ENCODE results near the gene TRABD2B.

TRABD2B gene

GRCh38 chr1:47991187-47991586 lies 6.0 kb downstream of the TRABD2B start:
- no peak for DNase-seq

- DNase-seq, result no peak
Measured at GRCh38 chr1:47990286-47990685, 6.9 kb downstream of the TRABD2B start.

- DNase-seq, result no peak
Measured at GRCh38 chr1:47987601-47988000, 9.6 kb downstream of the TRABD2B start.

DNA sequence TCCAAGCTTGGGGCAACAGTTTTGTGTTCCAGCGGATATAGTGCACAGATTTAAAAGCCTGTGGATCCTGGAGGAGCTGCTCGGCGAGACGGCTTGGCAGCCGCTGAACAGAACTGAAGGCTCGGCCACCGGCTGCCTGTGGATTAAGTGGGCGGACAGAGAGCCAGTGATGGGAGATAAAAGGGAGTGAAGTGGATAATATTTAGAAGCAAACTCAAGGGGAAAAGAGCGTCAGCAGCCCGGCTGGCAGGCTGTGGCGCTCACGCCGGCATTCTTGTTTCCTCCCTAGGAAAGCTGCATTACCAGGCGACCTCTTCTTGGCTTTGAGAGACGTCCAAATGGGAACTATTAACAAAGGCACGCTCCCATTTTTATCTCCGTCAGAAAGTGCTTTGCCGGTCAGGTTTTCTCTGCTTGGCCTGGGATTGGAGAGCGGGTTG lies 10.4 kb downstream of the TRABD2B start:
- peak; percentile 52 for DNase-seq

DNA sequence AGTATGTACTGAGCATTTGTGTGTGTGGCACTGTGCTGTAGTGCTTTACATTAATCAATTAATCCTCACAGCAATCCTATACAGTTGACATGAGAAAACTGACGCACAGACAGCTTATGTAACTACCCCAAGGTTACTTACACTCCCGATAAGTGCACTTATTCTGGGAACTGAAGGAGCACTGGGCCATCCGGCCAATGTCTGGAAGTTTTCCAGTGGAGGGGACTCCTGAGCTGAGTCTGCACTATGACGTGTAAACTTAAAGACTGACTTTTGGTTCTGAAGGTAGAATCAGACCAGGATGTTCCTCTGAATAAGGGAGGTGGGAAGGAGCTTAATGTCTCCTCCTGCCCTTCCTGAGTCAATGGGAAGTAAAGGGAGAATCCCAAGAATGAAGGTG lies 12.2 kb downstream of the TRABD2B start:
- DNase-seq, result no peak

GRCh38 chr1:47984175-47984789 lies 12.9 kb downstream of the TRABD2B start:
- no peak for DNase-seq

DNA sequence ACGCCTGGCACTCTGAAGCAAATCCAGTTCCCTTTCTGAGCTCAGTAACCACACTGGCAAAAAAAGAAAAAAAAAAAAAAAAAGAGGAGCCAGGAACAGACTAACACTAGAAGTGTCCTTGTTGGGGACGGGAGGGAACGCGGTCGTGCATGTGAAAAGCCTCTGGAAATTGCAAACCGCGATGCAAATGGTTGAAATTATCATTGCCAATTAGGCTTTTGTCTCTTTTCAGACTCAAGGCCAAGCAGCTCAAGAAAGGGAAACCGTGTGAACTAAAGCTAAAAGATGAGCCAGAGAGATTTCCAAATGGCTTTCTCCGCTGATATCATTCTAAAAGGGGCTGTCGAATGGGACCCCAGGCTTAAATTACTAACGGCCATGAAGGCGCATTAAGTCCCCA lies 13.5 kb downstream of the TRABD2B start:
- no peak for DNase-seq

DNA sequence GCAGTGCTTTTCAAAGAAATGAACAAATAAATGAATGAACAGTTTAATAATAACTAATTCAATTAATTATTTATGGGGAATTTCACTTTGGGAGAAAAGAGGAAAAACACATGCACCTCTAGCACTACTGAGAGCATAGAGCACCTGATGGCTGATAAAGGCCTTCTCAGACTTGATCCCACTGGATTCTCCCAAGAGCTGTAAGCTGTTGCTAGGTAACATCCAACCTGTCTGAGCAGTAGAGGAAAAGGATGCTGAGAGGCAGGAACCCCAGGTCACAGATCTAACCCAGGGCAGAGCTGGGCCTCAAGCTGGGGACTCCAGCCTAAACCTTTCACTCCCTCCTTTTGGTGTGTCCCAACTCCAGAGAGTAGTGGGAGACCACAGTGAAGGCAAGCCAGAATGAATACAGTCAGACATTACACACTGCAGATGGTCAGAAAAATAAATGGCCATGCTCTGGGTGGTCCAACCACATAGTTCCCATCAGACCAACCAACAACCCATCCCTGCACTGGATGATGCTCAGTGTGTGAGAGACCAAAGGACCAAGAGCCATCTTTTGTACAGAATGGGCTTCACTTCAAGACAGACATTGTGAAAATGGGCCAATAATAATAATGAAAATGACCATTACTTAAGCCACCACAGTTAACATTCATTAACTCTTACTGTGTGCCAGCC lies 15.4 kb downstream of the TRABD2B start:
- no peak for DNase-seq

GRCh38 chr1:47980501-47980900 lies 16.7 kb downstream of the TRABD2B start:
- DNase-seq, result no peak

GRCh38 chr1:47979724-47980123 lies 17.5 kb downstream of the TRABD2B start:
- no peak for DNase-seq

DNA sequence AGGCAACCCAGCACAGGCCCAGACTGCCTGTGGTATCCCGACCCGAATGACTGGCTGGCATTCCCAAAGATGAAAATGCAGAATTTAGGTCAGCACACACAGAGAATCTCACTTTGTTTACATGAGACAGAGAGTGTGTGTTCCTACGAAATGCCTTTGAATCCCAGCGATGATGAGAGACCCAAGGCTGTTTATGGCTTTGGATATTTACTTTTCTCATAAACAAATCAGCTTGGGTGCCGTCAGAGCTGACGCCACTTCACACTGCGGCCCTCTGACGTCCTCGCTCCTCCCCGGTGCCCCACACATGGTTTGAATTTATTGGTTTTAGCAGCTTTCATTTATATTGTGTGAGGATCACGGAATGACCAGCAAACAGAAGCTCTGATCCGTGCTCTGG lies 18.7 kb downstream of the TRABD2B start:
- no peak for DNase-seq

GRCh38 chr1:47976728-47977127 lies 20.5 kb downstream of the TRABD2B start:
- no peak for DNase-seq

GRCh38 chr1:47976267-47976666 lies 20.9 kb downstream of the TRABD2B start:
- DNase-seq, result no peak

GRCh38 chr1:47975302-47975921 lies 21.8 kb downstream of the TRABD2B start:
- no peak for DNase-seq

GRCh38 chr1:47972864-47973432 lies 24.2 kb downstream of the TRABD2B start:
- DNase-seq, result no peak

GRCh38 chr1:47971385-47972160 lies 25.6 kb downstream of the TRABD2B start:
- no peak for DNase-seq

DNA sequence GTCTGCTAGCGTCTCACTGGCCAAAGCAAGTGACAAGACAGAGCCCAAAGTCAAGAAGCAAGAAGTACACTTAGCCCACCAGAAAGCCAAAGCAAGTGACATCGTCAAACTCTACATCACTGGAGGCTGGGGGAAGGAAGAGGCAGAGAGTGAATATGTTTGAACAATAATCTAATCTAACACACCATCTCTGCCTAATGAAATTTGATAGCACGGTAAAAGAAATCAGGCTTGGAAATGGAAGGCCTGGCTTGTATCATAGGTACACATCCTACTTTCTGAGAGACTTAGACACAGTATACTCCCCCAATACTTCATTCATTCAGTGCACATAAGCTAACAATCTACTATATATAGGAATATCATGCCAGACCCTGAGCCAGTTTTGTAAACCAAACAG lies 26.3 kb downstream of the TRABD2B start:
- DNase-seq, result no peak

GRCh38 chr1:47969478-47969877 lies 27.7 kb downstream of the TRABD2B start:
- no peak for DNase-seq

DNA sequence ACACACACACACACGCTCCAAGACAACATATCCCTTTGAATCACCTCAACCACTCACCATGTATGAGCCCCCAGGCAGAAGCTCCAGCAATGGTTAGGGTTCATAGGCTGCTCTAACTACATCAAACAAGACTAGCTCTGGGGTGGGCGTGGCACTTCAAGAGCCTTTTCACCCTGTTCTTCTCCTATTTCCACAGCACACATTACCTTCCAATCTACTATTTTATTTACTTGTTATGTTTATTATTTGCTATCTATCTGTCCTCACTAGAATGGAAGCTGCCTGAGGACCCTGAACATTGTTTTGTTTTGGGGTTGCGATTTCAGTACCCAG lies 28.7 kb downstream of the TRABD2B start:
- no peak for DNase-seq

DNA sequence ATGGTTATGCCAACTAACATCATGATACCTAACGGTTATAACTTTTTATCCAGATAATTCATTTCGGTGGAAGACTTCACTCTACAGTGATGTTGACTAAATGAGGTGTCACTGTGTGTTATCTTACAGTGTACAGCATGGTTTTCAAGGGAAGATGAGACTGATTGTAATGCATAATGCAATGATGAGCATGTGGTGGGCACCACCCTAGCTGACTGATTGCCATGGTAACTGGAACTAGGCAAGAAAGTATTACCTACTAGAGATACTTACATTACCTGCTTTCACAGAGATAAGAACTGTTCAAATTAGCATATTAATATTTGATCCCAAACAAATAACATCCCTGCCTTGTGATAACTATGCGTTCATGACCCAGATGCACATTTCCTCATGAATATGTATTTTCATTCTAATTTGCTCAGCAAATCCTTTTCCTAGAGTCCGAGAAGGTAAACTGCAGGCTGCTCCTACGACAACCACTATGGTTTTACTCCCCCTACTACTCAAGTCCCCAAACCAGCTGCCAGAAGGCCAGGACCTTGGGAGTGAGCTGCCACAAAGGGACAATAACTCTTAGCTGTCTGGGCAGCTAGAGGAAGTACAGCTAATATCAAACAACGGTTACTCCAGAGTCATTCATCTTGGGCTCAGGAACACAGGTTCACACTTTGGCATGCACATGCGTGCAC lies 29.2 kb downstream of the TRABD2B start:
- DNase-seq, result no peak

- no peak for DNase-seq
Measured at GRCh38 chr1:47965816-47966215, 31.4 kb downstream of the TRABD2B start.

GRCh38 chr1:47964636-47965035 lies 32.5 kb downstream of the TRABD2B start:
- no peak for DNase-seq

Data from NCI-H1092 treated with DMSO at 0.1 percent for 48 hours (cell line).